Effector CD4-positive, alpha-beta T cell (primary cell): ENCODE measurements around the gene SYT1.

Source experiments
- DNase-seq: peaks from one replicate; pipeline ENCODE4 v3.0.0-alpha.2; 2020

SYT1 gene

GRCh38 chr12:79236920-79237319 is 372.3 kb downstream of the SYT1 start:
- DNase-seq, result no peak

- no peak for DNase-seq
Observed at GRCh38 chr12:79238246-79238645, 373.7 kb downstream of the SYT1 start.

- no peak for DNase-seq
Observed at GRCh38 chr12:79247494-79247893, 382.9 kb downstream of the SYT1 start.

GRCh38 chr12:79250186-79250585 is 385.6 kb downstream of the SYT1 start:
- DNase-seq, result no peak

GRCh38 chr12:79250960-79251755 is 386.6 kb downstream of the SYT1 start:
- DNase-seq, result no peak

GRCh38 chr12:79252358-79253075 is 387.9 kb downstream of the SYT1 start:
- no peak for DNase-seq

GRCh38 chr12:79255288-79255687 is 390.7 kb downstream of the SYT1 start:
- DNase-seq, result no peak

- no peak for DNase-seq
Observed at GRCh38 chr12:79260923-79261322, 396.3 kb downstream of the SYT1 start.

- no peak for DNase-seq
Observed at GRCh38 chr12:79262938-79263337, 398.4 kb downstream of the SYT1 start.

GRCh38 chr12:79266343-79267144 is 402.0 kb downstream of the SYT1 start:
- DNase-seq, result no peak

- no peak for DNase-seq
Observed at GRCh38 chr12:79267580-79267979, 403.0 kb downstream of the SYT1 start.

GRCh38 chr12:79274501-79275064 is 410.0 kb downstream of the SYT1 start:
- DNase-seq, result no peak

- DNase-seq, result no peak
Observed at GRCh38 chr12:79275631-79276030, 411.1 kb downstream of the SYT1 start.

GRCh38 chr12:79283364-79283763 is 418.8 kb downstream of the SYT1 start:
- no peak for DNase-seq

GRCh38 chr12:79288911-79289310 is 424.3 kb downstream of the SYT1 start:
- no peak for DNase-seq

GRCh38 chr12:79291711-79292110 is 427.1 kb downstream of the SYT1 start:
- no peak for DNase-seq

- DNase-seq, result no peak
Observed at GRCh38 chr12:79294590-79294989, 430.0 kb downstream of the SYT1 start.

- DNase-seq, result no peak
Observed at GRCh38 chr12:79295572-79295971, 431.0 kb downstream of the SYT1 start.

GRCh38 chr12:79296133-79296532 is 431.6 kb downstream of the SYT1 start:
- no peak for DNase-seq

- DNase-seq, result no peak
Observed at GRCh38 chr12:79296871-79297270, 432.3 kb downstream of the SYT1 start.

GRCh38 chr12:79298506-79298905 is 433.9 kb downstream of the SYT1 start:
- DNase-seq, result no peak

GRCh38 chr12:79299447-79300198 is 435.0 kb downstream of the SYT1 start:
- DNase-seq, result no peak
